CD4-positive, alpha-beta T cell treated with Interleukin-6 for 4 hours (primary cell): ENCODE data around the gene RNF151.
"Not testable (repeated sequence)": the region's sequence is repeated elsewhere in the genome, so short reads cannot be mapped to it uniquely, and the experiment has no call there.

Experiments
- DNase-seq: peaks from one replicate; pipeline ENCODE4 v3.0.0-alpha.2; 2020; ENCODE audit warnings: mixed read lengths

RNF151 gene

DNA sequence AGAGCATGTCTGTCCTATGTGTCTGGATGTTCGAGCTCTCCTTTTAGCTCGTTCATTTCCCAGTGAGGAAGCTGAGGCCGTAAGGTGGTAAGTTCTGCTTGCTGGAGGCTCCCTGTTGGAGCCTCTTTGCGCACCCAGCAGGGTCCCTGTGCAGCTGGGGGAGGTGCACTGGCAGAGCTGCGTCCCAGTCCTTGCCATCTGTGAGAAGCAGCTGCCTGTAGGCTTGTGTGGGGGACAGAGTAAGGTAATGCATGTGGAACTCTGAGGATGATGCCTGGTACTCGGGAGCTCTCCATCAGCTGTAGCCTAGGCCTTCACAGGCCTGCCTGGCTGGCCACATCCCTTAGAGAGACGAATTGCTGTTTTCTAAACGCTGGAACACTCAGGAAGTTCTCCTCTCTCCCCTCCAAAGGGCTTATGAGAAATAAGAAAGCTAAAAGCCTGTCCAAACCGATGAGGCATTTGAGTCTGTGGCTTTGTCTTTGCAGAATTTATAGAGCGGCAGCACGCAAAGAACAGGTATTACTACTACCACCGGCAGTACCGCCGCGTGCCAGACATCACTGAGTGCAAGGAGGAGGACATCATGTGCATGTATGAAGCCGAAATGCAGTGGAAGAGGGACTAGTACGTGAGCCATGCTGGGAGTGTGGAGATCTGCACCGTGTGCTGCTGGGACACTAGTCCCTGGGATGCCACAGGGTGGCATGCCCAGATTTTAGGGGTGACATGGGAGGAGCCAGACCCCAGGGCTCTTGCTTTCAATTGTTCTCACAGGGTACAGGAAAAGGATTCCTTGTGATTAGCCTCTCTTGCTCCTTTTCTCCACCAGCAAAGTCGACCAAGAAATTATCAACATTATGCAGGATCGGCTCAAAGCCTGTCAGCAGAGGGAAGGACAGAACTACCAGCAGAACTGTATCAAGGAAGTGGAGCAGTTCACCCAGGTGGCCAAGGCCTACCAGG lies 5.7 kb upstream of the RNF151 start:
- peak; percentile 38 for DNase-seq

DNA sequence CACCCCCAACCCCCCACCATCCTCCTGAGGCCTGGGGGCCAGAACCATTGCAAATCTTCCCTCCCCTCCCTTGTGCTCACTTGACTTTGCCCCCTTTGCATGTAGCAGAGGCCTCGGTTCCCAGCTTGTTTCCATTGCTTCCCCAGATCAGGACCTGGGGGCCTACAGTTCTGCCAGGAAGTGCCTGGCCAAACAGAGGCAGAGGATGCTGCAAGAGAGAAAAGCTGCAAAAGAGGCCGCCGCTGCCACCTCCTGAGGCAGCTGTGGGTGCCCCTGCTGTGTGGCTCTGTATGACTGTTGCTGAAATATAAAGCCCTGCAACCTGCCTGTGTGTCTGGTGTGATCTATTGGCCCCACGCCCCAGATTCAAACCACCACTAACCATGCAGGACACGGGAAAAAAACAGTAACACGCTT lies 5.0 kb upstream of the RNF151 start:
- no peak for DNase-seq

DNA sequence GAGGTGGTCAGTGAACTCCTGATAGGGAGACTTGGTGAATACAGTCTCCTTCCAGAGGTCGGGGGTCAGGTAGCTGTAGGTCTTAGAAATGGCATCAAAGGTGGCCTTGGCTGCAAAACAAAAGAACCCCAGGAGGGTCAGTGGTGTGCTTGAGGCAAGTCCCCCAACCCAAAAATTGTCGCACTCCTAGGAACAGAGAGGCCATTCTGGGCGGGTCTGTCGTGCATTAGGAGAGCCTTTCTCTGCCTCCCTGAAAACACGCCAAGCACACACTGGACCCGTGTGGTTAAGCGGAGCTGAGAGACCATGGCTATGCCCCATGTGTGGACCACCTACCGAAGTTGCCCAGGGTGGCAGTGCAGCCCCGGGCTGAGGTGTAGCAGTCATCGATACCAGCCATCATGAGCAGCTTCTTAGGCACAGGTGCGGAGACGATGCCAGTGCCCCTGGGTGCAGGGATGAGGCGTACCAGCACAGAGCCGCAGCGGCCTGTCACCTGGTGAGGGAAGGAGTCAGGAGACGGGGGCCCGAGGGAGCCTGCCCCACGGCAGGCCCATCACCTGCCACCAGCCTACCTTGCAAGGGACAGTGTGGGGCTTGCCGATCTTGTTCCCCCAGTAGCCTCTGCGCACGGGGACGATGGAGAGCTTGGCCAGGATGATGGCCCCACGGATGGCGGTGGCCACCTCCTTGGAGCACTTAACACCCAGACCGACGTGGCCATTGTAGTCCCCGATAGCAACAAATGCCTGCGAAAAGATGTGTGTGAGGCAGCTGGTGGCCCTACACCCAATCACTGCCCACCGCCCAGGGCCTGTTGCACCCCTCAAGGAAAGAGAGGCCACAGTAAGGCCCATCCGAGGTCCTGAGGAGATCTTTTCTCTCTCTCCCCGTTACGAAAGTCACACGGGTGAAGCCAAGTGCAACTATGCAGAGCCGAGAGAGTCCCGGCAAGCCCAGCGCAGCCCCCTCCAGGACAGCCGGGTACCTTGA lies 4.2 kb upstream of the RNF151 start:
- not testable (repeated sequence) for DNase-seq

DNA sequence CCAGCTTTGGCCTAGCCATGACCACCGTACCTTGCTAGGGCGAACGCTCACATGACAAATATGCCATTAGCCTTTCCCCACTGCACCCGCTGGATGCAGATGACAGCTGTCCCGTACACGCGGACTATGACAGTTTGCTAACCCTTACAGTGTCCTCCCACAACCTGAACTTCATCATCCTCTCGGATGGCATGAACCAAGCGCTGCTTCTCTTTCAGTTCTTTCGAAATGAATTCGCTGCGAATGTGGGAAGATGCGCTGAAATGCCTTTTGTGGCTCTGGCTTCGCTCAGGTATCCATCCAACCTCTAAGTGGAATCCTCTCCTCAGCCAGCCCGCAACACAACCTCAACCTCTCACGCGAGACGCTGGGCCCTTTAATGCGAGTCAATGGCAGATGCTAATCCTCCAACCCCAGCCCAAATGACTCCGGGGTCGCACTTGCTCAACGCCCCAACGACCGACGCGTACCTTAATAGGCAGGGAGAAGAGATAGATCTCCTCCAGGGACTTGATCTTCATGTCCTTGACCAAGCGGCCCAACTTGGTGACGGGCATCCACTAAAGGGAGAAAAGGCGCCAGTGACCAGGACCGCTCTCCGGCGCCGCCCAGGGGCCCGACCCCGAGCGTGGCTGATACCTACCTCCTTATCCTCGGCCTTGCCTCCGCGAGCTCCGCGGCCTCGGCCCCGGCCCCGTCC lies 2.7 kb upstream of the RNF151 start:
- DNase-seq, result peak; percentile 40

GRCh38 chr16:1964506-1965395 lies 1.9 kb upstream of the RNF151 start, which contains the start of gene RPS2:
RPS2 (minus strand) TSS chr16:1964826; CDS start chr16:1964625, 201 bp downstream.
- DNase-seq, result peak; percentile 97

- DNase-seq, result no peak
Measured at GRCh38 chr16:1965396-1966001, 1.2 kb upstream of the RNF151 start.

DNA sequence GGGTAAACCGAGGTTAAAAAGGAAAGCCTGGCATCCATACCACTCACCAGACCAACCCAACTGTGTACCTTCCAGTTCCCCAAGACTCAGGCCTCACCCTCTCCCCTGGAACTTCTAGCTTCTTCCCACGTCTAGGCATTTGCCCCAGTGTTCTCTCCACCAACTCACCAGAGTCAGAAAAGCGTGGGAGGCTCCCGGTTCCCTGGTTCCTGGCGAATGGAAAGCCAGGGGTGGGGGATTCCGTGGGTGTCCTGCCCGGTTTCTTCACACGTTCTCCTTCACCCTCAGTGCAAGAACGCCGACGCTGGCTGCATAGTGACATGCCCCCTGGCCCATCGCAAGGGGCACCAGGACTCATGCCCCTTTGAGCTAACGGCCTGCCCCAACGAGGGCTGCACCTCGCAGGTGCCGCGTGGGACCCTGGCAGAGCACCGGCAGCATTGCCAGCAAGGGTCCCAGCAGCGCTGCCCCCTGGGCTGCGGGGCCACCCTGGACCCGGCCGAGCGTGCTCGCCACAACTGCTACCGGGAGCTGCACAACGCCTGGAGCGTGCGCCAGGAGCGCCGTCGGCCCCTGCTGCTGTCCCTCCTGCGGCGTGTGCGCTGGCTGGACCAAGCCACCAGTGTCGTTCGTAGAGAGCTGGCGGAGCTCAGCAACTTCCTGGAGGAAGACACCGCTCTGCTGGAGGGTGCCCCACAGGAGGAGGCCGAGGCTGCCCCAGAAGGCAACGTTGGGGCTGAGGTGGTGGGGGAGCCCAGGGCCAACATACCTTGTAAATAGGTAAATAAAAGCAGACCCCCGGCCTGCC lies 1.7 kb downstream of the RNF151 start:
- no peak for DNase-seq

GRCh38 chr16:1971796-1972489 lies 5.3 kb downstream of the RNF151 start, which contains the start of gene TBL3:
TBL3 (plus strand) TSS chr16:1972053; CDS start chr16:1972165, 112 bp downstream.
- peak; percentile 96 for DNase-seq

- DNase-seq, result no peak
Measured at GRCh38 chr16:1972490-1972877, 5.8 kb downstream of the RNF151 start.

GRCh38 chr16:1973461-1974156 lies 7.0 kb downstream of the RNF151 start:
- DNase-seq, result no peak

DNA sequence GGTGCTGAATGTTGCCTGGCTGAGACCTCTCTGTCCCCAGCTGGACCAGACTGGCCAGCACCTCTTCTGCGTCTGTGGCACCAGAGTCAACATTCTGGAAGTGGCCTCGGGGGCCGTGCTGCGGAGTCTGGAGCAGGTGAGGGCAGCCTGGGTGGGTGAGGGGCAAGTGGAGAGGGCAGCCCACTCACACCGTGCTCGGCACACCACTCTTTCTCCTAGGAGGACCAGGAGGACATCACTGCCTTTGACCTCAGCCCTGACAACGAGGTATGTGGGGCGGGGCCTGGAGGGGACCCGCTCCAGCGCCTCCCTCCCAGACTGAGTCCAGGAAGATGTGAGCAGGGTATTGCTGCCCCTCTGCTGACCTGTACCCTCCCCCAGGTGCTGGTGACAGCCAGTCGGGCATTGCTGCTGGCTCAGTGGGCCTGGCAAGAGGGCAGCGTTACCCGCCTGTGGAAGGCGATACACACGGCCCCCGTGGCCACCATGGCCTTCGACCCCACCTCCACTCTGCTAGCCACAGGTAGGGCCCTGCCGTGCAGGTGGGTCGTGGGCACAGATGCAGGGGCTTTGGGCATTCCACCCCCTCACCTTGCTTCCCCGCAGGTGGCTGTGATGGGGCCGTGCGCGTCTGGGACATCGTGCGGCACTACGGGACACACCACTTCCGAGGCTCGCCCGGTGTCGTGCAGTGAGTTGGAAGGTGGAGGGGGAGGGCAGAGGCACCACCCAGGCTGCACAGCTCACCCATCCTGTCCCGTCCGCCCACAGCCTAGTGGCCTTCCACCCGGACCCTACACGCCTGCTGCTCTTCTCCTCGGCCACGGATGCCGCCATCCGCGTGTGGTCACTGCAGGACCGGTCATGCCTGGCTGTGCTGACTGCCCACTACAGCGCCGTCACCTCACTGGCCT lies 7.8 kb downstream of the RNF151 start:
- no peak for DNase-seq

DNA sequence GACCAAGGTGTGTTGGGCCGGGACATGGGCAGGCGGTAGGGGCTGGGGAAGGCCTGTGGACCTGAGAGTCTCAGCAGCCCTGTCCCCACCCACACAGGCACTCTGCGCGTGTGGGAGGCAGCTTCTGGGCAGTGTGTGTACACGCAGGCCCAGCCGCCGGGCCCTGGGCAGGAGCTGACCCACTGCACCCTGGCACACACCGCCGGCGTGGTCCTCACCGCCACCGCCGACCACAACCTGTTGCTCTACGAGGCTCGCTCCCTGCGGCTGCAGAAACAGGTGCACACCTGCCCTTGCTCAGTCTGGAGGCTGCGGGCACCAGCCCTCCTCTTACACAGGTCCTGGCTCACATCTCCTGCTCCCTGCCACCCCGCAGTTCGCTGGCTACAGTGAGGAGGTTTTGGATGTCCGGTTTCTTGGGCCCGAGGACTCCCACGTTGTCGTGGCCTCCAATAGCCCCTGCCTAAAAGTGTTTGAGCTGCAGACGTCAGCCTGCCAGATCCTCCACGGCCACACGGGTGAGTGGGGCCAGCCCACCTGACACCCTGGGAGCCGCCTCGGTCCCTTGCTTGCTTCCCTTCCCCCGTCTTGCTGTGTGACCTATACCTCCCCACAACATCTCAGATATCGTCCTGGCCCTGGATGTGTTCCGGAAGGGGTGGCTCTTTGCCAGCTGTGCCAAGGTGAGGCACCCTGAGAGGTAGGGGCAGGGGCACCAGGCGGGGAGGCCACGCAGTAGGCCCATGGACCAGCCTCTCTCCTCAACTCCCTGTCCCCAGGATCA lies 9.0 kb downstream of the RNF151 start:
- no peak for DNase-seq

GRCh38 chr16:1976216-1976520 lies 9.5 kb downstream of the RNF151 start:
- no peak for DNase-seq

DNA sequence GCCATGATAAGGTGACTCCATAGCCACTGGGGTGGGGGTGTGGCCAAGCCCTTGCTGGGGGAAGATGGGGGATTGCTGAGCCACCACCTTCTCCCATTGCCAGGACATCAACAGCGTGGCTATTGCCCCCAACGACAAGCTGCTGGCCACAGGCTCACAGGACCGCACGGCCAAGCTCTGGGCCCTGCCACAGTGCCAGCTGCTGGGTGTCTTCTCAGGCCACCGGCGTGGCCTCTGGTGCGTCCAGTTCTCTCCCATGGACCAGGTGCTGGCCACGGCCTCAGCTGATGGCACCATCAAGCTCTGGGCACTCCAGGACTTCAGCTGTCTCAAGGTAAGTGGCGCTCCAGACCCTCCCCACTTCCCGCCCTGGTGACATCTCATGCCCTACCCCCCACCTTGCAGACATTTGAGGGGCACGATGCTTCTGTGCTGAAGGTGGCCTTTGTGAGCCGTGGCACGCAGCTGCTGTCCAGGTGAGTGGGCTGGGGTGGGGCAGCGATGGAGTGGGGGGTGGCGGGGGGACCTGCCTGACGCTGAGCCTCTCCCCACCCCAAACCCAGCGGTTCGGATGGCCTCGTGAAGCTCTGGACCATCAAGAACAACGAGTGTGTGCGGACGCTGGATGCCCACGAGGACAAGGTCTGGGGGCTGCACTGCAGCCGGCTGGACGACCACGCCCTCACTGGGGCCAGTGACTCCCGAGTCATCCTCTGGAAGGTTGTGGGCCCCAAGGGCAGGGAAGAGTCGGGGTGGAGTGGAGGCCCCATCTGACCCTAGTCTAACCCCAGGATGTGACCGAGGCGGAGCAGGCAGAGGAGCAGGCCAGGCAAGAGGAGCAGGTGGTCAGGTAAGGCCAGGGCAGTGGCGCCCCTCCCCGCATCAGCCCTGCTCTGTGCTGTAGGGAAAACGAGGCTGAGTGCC lies 10.6 kb downstream of the RNF151 start:
- no peak for DNase-seq

- DNase-seq, result no peak
Measured at GRCh38 chr16:1977875-1978268, 11.2 kb downstream of the RNF151 start.
